Esophagus mucosa (tissue), 1 donor: Measurements from ENCODE around the gene TARBP2. TPM values are rescaled to one million over a fixed set of nuclear protein-coding genes. Genes with fewer than 3 reads are reported as not detected.
"Not testable (repeated sequence)": the region's sequence is repeated elsewhere in the genome, so short reads cannot be mapped to it uniquely, and the experiment has no call there.

ENCODE experiments used
- ATAC-seq: fragments of 200-7000 bp; cut with Tn5 transposase; one replicate; pipeline ENCODE4 v1.9.1; 2020
- total RNA-seq: library from RNA; stranded (reverse); gene quantifications from one replicate; pipeline ENCODE4 v1.2.4, GENCODE V29; 2023
- donor health status: DM: yes; HTN: yes; CAD: no.

The TARBP2 gene
- total RNA-seq, 1 donor from 2014 or later = 19.3 TPM

GRCh38 chr12:53514628-53515290, 13.7 kb downstream of the TARBP2 start:
- peak; percentile 21 for ATAC-seq

GRCh38 chr12:53515291-53515680, 14.2 kb downstream of the TARBP2 start:
- no peak for ATAC-seq

DNA sequence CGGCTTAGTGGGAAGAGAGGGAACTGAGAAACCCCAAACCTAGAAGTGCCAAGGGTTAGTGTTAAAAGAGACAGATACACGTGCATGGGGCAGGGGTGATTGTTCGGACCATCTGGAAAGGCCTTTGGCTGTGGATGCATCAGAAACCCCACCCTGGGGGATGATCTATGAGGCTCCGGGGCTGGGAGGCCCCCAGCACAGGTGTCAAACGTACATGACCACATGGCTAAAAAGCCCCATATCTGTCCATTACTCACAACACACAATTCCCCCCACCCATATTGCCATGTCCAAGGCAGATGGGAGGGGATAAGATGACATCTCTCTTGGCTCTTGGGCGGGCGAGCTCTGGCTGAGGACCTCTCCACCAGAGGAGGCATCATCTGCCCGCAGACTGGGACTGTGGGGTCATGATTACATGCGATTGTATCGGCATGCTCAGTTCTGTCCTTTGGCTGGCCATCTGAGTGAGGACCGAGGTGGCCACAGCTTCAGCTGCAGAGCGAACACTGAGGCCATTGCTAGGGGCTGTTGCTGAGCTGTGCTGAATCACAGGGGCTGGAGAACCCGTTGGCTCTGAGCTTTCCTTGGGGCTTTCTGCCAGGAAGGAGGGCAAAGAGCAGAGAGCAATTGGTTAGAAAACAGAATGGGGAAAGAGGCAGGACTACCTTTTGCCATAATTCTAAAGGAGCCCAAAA, 15.8 kb downstream of the TARBP2 start:
- ATAC-seq = no peak

- ATAC-seq = no peak
Measured at GRCh38 chr12:53518381-53518780, 17.3 kb downstream of the TARBP2 start.

GRCh38 chr12:53523131-53523530, 22.0 kb downstream of the TARBP2 start:
- no peak for ATAC-seq

- ATAC-seq = no peak
Measured at GRCh38 chr12:53524476-53524875, 23.4 kb downstream of the TARBP2 start.

- no peak for ATAC-seq
Measured at GRCh38 chr12:53530061-53530460, 29.0 kb downstream of the TARBP2 start.

GRCh38 chr12:53530920-53531319, 29.8 kb downstream of the TARBP2 start:
- peak; percentile 33 for ATAC-seq

DNA sequence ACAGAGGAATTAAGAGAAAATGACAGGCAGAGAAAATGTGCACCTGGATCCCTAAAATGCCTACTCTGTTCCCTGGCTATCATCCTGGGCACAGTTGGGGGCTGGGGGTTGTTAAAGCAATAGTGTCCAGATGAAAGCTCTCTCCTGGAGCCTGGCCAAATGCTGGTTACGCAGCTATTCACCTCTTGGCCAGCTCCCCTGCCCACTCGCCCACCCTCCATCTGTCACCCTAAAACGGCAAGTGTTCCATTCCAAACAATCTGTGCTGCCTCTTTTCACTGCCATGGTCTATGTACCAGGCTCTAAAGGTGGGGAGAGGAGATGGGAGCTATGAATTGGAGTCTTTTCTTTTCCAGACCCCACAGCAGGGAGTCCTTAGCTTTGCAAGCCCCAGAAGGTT, 30.9 kb downstream of the TARBP2 start:
- peak; percentile 21 for ATAC-seq

GRCh38 chr12:53532524-53533445, 31.7 kb downstream of the TARBP2 start:
- peak; percentile 34 for ATAC-seq

DNA sequence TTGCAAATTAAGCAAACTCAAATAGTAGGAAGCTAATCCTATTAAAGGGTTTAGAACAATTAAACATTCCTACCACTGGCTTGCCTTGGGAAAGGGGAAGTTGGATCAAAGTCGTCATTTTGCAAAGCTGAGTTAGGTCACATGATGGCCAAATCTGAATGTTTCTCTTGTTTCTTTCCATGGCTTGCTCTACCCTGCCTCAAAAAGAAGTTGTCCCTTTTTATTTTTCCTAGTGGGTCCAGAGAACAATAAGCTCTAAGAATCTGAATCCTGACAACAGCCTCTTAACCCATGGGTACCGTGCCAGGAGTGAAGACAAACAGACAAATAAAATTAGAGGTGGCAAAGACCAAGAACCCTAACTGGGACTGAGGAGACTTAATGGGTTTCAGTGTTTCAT, 32.4 kb downstream of the TARBP2 start:
- no peak for ATAC-seq

GRCh38 chr12:53536962-53537361, 35.9 kb downstream of the TARBP2 start:
- ATAC-seq = no peak

GRCh38 chr12:53538209-53538689, 37.2 kb downstream of the TARBP2 start:
- ATAC-seq = peak; percentile 76

GRCh38 chr12:53539526-53539925, 38.4 kb downstream of the TARBP2 start:
- no peak for ATAC-seq

GRCh38 chr12:53543539-53543938, 42.5 kb downstream of the TARBP2 start:
- peak; percentile 85 for ATAC-seq

DNA sequence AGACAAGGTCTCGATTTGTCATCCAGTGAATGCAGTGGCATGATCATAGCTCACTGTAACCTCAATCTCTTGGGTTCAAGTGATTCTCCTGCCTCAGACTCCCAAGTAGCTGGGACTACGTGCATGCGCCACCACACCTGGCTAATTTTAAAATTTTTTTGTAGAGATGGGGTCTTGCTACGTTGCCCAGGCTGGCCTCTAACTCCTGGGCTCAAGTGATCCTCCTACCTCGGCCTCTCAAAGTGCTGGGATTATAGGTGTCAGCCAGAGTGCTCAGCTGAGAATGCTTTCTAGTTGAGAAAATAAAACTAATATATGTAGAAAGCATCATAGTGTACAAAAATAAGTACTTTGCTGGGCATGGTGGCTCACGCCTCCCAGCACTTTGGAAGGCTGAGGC, 47.3 kb downstream of the TARBP2 start:
- not testable (repeated sequence) for ATAC-seq

DNA sequence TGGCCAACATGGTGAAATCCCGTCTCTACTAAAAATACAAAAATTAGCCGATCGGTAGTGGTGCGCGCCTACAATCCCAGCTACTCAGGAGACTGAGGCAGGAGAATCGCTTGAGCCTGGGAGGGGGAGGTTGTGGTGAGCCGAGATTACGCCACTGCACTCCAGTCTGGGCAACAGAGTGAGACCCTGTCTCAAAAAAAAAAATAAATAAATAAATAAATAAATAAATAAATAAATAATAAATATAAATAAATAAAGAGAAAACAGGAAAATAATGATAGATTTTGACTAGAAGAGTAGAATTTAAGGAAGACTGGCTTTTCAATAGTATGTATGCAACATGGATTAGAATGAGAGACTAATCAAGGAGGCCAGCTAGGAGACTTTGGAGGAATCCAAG, 49.0 kb downstream of the TARBP2 start:
- ATAC-seq = not testable (repeated sequence)

GRCh38 chr12:53550595-53550994, 49.5 kb downstream of the TARBP2 start:
- ATAC-seq = peak; percentile 77

- no peak for ATAC-seq
Measured at GRCh38 chr12:53551889-53552291, 50.8 kb downstream of the TARBP2 start.

- no peak for ATAC-seq
Measured at GRCh38 chr12:53552361-53553327, 51.6 kb downstream of the TARBP2 start.
